ENCODE results near the gene TES. TPM values are rescaled to one million over a fixed set of nuclear protein-coding genes. Genes with fewer than 3 reads are reported as not detected.

TES gene
- total and polyA plus RNA-seq, 2 of the 13 experiments (the other 11 are each of a cell fraction or from before 2014, with no cell fraction given), result 21.6 to 23.0 TPM

- TF ChIP-seq SKIL (CRISPR knock-in tag; IDR thresholded peaks at IDR 0.05; ENCODE audit: borderline replicate concordance) (0 out of 2 replicates have a peak, but pooled peaks have one; percentile 31), NFIC (IDR thresholded peaks at IDR 0.05; ENCODE audit: low read length) (peak; percentile 52; the same call in 1 of the 2 replicates), MXD4 (CRISPR knock-in tag; IDR thresholded peaks at IDR 0.05) (no peak), ZNF264 (CRISPR knock-in tag; IDR thresholded peaks at IDR 0.05) (0 out of 2 replicates have a peak, but pooled peaks have one; percentile 55), HOXA5 (CRISPR knock-in tag; IDR thresholded peaks at IDR 0.05) (0 out of 2 replicates have a peak, but pooled peaks have one; percentile 42), FOXK2 (IDR thresholded peaks at IDR 0.05) (peak; percentile 37; the same call in 1 of the 2 replicates), ARID2 (CRISPR knock-in tag; IDR thresholded peaks at IDR 0.05; ENCODE audit: borderline replicate concordance) (0 out of 2 replicates have a peak, but pooled peaks have one; percentile 28), MIER2 (CRISPR knock-in tag; IDR thresholded peaks at IDR 0.05) (peak; percentile 47; the same call in 1 of the 2 replicates), TBL1XR1 (IDR thresholded peaks at IDR 0.05; ENCODE audit: borderline replicate concordance, low read length, partially characterized antibody) (peak; percentile 45), HOMEZ (CRISPR knock-in tag; IDR thresholded peaks at IDR 0.05; ENCODE audit: low read depth) (0 out of 2 replicates have a peak, but pooled peaks have one; percentile 41), ZSCAN20 (CRISPR knock-in tag; IDR thresholded peaks at IDR 0.05; ENCODE audit: borderline replicate concordance) (0 out of 2 replicates have a peak, but pooled peaks have one; percentile 39), ZNF317 (CRISPR knock-in tag; IDR thresholded peaks at IDR 0.05) (0 out of 2 replicates have a peak, but pooled peaks have one; percentile 26), ZNF225 (CRISPR knock-in tag; IDR thresholded peaks at IDR 0.05) (no peak), SMAD3 (CRISPR knock-in tag; IDR thresholded peaks at IDR 0.05) (peak; percentile 60; the same call in 1 of the 2 replicates), HNF1A (IDR thresholded peaks at IDR 0.05; ENCODE audit: low read depth) (peak; percentile 93), HNF1A (CRISPR knock-in tag; IDR thresholded peaks at IDR 0.05; ENCODE audit: borderline replicate concordance) (peak; percentile 96), ISX (CRISPR knock-in tag; conservative IDR thresholded peaks at IDR 0.05) (0 out of 2 replicates have a peak, but pooled peaks have one; percentile 51), FOXA1 (IDR thresholded peaks at IDR 0.05) (no peak), FOXA1 (CRISPR knock-in tag; IDR thresholded peaks at IDR 0.05) (peak; percentile 69), ZFP1 (CRISPR knock-in tag; IDR thresholded peaks at IDR 0.05) (0 out of 2 replicates have a peak, but pooled peaks have one; percentile 23), ZNF710 (CRISPR knock-in tag; IDR thresholded peaks at IDR 0.05; ENCODE audit: borderline replicate concordance) (peak; percentile 45; the same call in 1 of the 2 replicates)
These were observed 41.3 kb upstream of the TES start (continued) for GRCh38 chr7:116169060-116169459.

Data from HepG2 (cell line).